HG02938 (cell line): ENCODE results near the gene OR6B1.
"Not testable (repeated sequence)": the region's sequence is repeated elsewhere in the genome, so short reads cannot be mapped to it uniquely, and the experiment has no call there.

ENCODE experiments used
- ATAC-seq: cut with Tn5 transposase; IDR thresholded peaks from one replicate; pipeline ENCODE4 v1.9.1; 2021; ENCODE audit warnings: mild to moderate bottlenecking, moderate library complexity; ENCODE audit not compliant: unreplicated experiment

OR6B1 gene

GRCh38 chr7:144037414-144038035, 37.4 kb downstream of the OR6B1 start:
- ATAC-seq, result no peak

- ATAC-seq, result no peak
These were observed 38.8 kb downstream of the OR6B1 start for GRCh38 chr7:144038887-144039286.

- no peak for ATAC-seq
These were observed 48.5 kb downstream of the OR6B1 start, which contains the start of gene OR2A5 for GRCh38 chr7:144048648-144049047. Gene OR2A5, plus strand, starts transcription at chr7:144048948. Its CDS starts 1,454 bp downstream, at chr7:144050402.

GRCh38 chr7:144049491-144049890, 49.4 kb downstream of the OR6B1 start:
- ATAC-seq, result no peak

- no peak for ATAC-seq
These were observed 50.0 kb downstream of the OR6B1 start for GRCh38 chr7:144050093-144050492.

GRCh38 chr7:144050884-144051283, 50.8 kb downstream of the OR6B1 start:
- not testable (repeated sequence) for ATAC-seq

GRCh38 chr7:144057954-144058353, 57.8 kb downstream of the OR6B1 start:
- no peak for ATAC-seq
